Measurements from ENCODE around the gene OPCML.

OPCML gene

DNA sequence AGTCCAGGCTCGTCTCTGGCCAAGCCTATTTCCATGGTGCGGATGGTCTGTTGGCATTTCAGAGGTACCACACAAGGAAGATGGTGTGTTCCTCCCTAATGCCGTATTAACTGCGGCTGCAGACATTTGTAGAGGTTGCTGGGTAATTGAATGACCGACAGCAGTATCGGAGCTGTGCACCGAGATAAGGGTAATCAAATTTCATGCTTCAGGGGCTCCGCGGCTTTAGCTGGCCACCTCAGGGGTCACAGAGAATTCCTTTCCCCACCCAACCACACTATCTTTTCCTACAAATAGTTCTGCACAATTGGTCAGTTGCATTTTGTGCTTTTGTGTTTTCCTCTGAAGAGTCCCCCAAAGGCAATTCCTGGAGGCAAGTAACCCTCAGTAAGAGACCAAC lies 297.4 kb downstream of the OPCML start:
- Histone ChIP-seq H2AK5ac (ENCODE audit: low read depth, low read length) (no peak overlapping the region), H3K27me3 (ENCODE audit: control insufficient read depth in 3 of 3, insufficient read depth in 3 of 3, low read depth in 1 of 3, low read length in 3 of 3) (peaks cover 0 to 21% (median 18%) of the 10 kb centered on the region in 3 experiments), H2BK12ac (ENCODE audit: low read length) (no peak overlapping the region), H2BK120ac (ENCODE audit: low read depth, low read length) (no peak overlapping the region), H4K91ac (ENCODE audit: low read depth, low read length, poor library complexity) (no peak overlapping the region), H3K9ac (ENCODE audit: low read depth, low read length, poor library complexity) (no peak overlapping the region), H2BK5ac (ENCODE audit: low read length) (no peak overlapping the region), H2AFZ (ENCODE audit: low read length) (no peak overlapping the region), H3K14ac (ENCODE audit: low read length) (no peak overlapping the region), H3K79me1 (ENCODE audit: low read depth, low read length) (no peaks in the 10 kb centered on the region), H3K4me2 (ENCODE audit: insufficient read depth, low read length, poor library complexity, severe bottlenecking) (no peak overlapping the region), H3K9me3 (replicated peaks in 1 of 2; ENCODE audit: control insufficient read depth in 2 of 2, insufficient read depth in 1 of 2, low read depth in 1 of 2, low read length in 2 of 2) (peaks cover 3 to 9% of the 10 kb centered on the region in 2 donors), H3K27ac (replicated peaks; ENCODE audit: low read length) (no peak overlapping the region), H4K8ac (ENCODE audit: low read depth, low read length) (no peak overlapping the region), H3K4ac (ENCODE audit: low read length) (no peak overlapping the region), H3K36me3 (replicated peaks in 1 of 2; ENCODE audit: control insufficient read depth in 2 of 2, insufficient read depth in 2 of 2, low read length in 2 of 2) (no peaks in the 10 kb centered on the region), H3K23ac (ENCODE audit: low read depth, low read length, poor library complexity) (no peak overlapping the region), H2BK15ac (ENCODE audit: low read length) (no peak overlapping the region), H3K4me3 (ENCODE audit: low read length in 2 of 2) (no peak overlapping the region), H3K18ac (ENCODE audit: low read length) (no peak overlapping the region), H3K4me1 (ENCODE audit: control insufficient read depth in 2 of 2, insufficient read depth in 1 of 2, low read depth in 1 of 2, low read length in 2 of 2) (peaks cover 3 to 7% of the 10 kb centered on the region in 2 donors)
- no CpG with 5 or more reads among the region's 9 CpGs for WGBS, 2 donors (ENCODE audit: extremely low coverage in 2 of 2, insufficient read length in 2 of 2, insufficient replicate concordance in 1 of 2)
- DNase-seq (ENCODE audit: low spot score), result peak; percentile 21

DNA sequence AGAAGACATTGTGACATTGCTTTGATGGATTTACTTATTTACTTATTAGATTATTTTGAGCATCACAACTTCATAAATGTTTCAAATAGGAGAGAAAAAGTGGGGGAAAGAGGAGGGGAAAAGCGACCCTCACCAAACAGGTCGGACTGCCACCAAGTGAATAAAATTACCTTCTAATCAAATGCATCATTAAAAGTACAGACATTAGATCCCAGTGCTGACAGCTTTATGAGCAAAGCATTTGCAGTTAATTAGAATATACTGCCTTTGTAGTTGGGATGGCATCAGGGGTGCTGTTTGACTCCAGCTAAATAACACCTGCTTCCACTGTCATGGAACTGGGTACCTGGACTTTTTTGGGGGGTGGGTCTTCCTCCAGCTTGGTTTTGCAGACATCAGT lies 299.6 kb downstream of the OPCML start:
- no peak overlapping the region for H4K91ac ChIP-seq (ENCODE audit: low read depth, low read length, poor library complexity)
- no CpG with 5 or more reads among the region's 2 CpGs for WGBS, 2 donors (ENCODE audit: extremely low coverage in 2 of 2, insufficient read length in 2 of 2, insufficient replicate concordance in 1 of 2)
- no peak overlapping the region for H3K27ac ChIP-seq (replicated peaks; ENCODE audit: low read length)

GRCh38 chr11:133230431-133230830 lies 301.9 kb downstream of the OPCML start:
- no peak overlapping the region for H4K8ac ChIP-seq (ENCODE audit: low read depth, low read length)
- no peak overlapping the region for H3K14ac ChIP-seq (ENCODE audit: low read length)
- H3K4me1 ChIP-seq (ENCODE audit: control insufficient read depth in 2 of 2, insufficient read depth in 1 of 2, low read depth in 1 of 2, low read length in 2 of 2), result peaks cover 16% of the 10 kb centered on the region in 2 donors
- no peak overlapping the region for H3K9ac ChIP-seq (ENCODE audit: low read depth, low read length, poor library complexity)
- H2BK5ac ChIP-seq (ENCODE audit: low read length), result no peak overlapping the region
- H4K91ac ChIP-seq (ENCODE audit: low read depth, low read length, poor library complexity), result no peak overlapping the region
- peaks cover 0 to 49% (median 44%) of the 10 kb centered on the region in 3 experiments for H3K27me3 ChIP-seq (ENCODE audit: control insufficient read depth in 3 of 3, insufficient read depth in 3 of 3, low read depth in 1 of 3, low read length in 3 of 3)
- H3K27ac ChIP-seq (replicated peaks; ENCODE audit: low read length), result no peak overlapping the region
- DNase-seq (ENCODE audit: low spot score), result no peak
- H2AK5ac ChIP-seq (ENCODE audit: low read depth, low read length), result no peak overlapping the region
- peaks cover 3 to 9% of the 10 kb centered on the region in 2 donors for H3K9me3 ChIP-seq (replicated peaks in 1 of 2; ENCODE audit: control insufficient read depth in 2 of 2, insufficient read depth in 1 of 2, low read depth in 1 of 2, low read length in 2 of 2)
- H3K79me1 ChIP-seq (ENCODE audit: low read depth, low read length), result no peaks in the 10 kb centered on the region
- H3K36me3 ChIP-seq (replicated peaks in 1 of 2; ENCODE audit: control insufficient read depth in 2 of 2, insufficient read depth in 2 of 2, low read length in 2 of 2), result no peaks in the 10 kb centered on the region
- H2AFZ ChIP-seq (ENCODE audit: low read length), result no peak overlapping the region
- H3K23ac ChIP-seq (ENCODE audit: low read depth, low read length, poor library complexity), result no peak overlapping the region
- no peak overlapping the region for H3K4me3 ChIP-seq (ENCODE audit: low read length in 2 of 2)
- H2BK12ac ChIP-seq (ENCODE audit: low read length), result no peak overlapping the region
- no CpG with 5 or more reads among the region's 5 CpGs for WGBS, 2 donors (ENCODE audit: extremely low coverage in 2 of 2, insufficient read length in 2 of 2, insufficient replicate concordance in 1 of 2)
- no peak overlapping the region for H3K18ac ChIP-seq (ENCODE audit: low read length)
- no peak overlapping the region for H2BK120ac ChIP-seq (ENCODE audit: low read depth, low read length)
- H2BK15ac ChIP-seq (ENCODE audit: low read length), result no peak overlapping the region
- no peak overlapping the region for H3K4me2 ChIP-seq (ENCODE audit: insufficient read depth, low read length, poor library complexity, severe bottlenecking)
- H3K4ac ChIP-seq (ENCODE audit: low read length), result no peak overlapping the region

More for the DNA sequence above, 299.6 kb downstream of the OPCML start:
- Histone ChIP-seq H3K14ac (ENCODE audit: low read length) (no peak overlapping the region), H2BK120ac (ENCODE audit: low read depth, low read length) (no peak overlapping the region), H2AK5ac (ENCODE audit: low read depth, low read length) (no peak overlapping the region), H2BK12ac (ENCODE audit: low read length) (no peak overlapping the region), H2BK5ac (ENCODE audit: low read length) (no peak overlapping the region), H3K18ac (ENCODE audit: low read length) (no peak overlapping the region), H3K36me3 (replicated peaks in 1 of 2; ENCODE audit: control insufficient read depth in 2 of 2, insufficient read depth in 2 of 2, low read length in 2 of 2) (no peaks in the 10 kb centered on the region), H2AFZ (ENCODE audit: low read length) (no peak overlapping the region), H3K9me3 (replicated peaks in 1 of 2; ENCODE audit: control insufficient read depth in 2 of 2, insufficient read depth in 1 of 2, low read depth in 1 of 2, low read length in 2 of 2) (peaks cover 3 to 9% of the 10 kb centered on the region in 2 donors), H3K4me1 (ENCODE audit: control insufficient read depth in 2 of 2, insufficient read depth in 1 of 2, low read depth in 1 of 2, low read length in 2 of 2) (peaks cover 17 to 19% of the 10 kb centered on the region in 2 donors), H3K27me3 (ENCODE audit: control insufficient read depth in 3 of 3, insufficient read depth in 3 of 3, low read depth in 1 of 3, low read length in 3 of 3) (peaks cover 0 to 40% (median 34%) of the 10 kb centered on the region in 3 experiments), H4K8ac (ENCODE audit: low read depth, low read length) (no peak overlapping the region), H3K79me1 (ENCODE audit: low read depth, low read length) (no peaks in the 10 kb centered on the region), H3K9ac (ENCODE audit: low read depth, low read length, poor library complexity) (no peak overlapping the region), H2BK15ac (ENCODE audit: low read length) (no peak overlapping the region), H3K4me2 (ENCODE audit: insufficient read depth, low read length, poor library complexity, severe bottlenecking) (no peak overlapping the region), H3K4me3 (ENCODE audit: low read length in 2 of 2) (no peak overlapping the region), H3K4ac (ENCODE audit: low read length) (no peak overlapping the region), H3K23ac (ENCODE audit: low read depth, low read length, poor library complexity) (no peak overlapping the region)
- no peak for DNase-seq (ENCODE audit: low spot score)

DNA sequence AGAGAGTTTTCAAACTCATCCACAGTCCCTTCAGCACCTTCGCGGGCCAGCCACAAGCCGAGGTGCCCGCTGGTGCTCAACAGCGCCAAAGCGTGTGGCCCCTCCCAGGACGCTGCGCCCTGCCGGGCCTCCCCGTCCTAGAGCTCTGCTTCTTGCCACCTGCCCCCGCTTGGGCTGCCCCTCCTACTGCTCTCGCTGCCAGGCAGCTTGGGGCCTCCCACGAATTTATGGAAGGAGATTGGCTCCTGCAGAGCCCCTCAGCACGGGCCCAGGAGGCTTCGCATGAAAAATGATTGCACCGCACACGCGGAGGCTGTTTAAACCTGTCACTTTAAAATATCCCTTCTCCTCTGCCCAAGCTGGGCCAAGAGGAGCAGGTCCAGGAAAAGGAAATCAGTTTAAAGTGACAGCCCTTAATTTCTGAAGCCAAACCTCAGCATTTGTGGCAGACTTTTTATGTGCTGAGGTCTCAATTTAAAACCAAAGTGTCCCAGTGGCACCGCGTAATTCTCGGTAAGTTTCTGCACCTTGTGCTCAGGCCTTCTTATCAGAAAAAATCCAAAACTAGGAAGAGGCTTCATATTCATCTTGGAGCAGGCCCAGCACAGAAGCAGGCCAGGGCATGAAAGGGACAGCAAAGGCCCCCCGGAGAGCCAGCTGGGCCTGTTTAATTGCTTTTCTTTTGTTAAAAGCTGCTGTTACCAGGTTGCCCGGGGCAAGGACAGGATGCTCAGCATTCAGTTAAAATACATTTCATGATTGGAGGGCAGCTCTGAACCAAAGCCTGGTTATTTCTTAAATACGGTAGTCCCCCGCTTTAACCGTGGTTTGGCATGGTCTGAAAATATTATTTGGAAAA lies 303.6 kb downstream of the OPCML start:
- Histone ChIP-seq H3K79me1 (ENCODE audit: low read depth, low read length) (no peaks in the 10 kb centered on the region), H3K36me3 (replicated peaks in 1 of 2; ENCODE audit: control insufficient read depth in 2 of 2, insufficient read depth in 2 of 2, low read length in 2 of 2) (no peaks in the 10 kb centered on the region), H4K91ac (ENCODE audit: low read depth, low read length, poor library complexity) (no peak overlapping the region)

More for the DNA sequence above, 303.6 kb downstream of the OPCML start:
- Histone ChIP-seq H3K14ac (ENCODE audit: low read length) (no peak overlapping the region), H3K4me3 (ENCODE audit: low read length in 2 of 2) (no peak overlapping the region), H2BK5ac (ENCODE audit: low read length) (no peak overlapping the region), H3K27ac (replicated peaks; ENCODE audit: low read length) (no peak overlapping the region), H2BK15ac (ENCODE audit: low read length) (no peak overlapping the region), H3K4me2 (ENCODE audit: insufficient read depth, low read length, poor library complexity, severe bottlenecking) (peak overlapping the region; percentile 22), H3K27me3 (ENCODE audit: control insufficient read depth in 3 of 3, insufficient read depth in 3 of 3, low read depth in 1 of 3, low read length in 3 of 3) (peaks cover 0 to 52% (median 44%) of the 10 kb centered on the region in 3 experiments), H3K4me1 (ENCODE audit: control insufficient read depth in 2 of 2, insufficient read depth in 1 of 2, low read depth in 1 of 2, low read length in 2 of 2) (peaks cover 14 to 16% of the 10 kb centered on the region in 2 donors), H3K23ac (ENCODE audit: low read depth, low read length, poor library complexity) (no peak overlapping the region), H3K18ac (ENCODE audit: low read length) (peak overlapping the region; percentile 39), H3K9me3 (replicated peaks in 1 of 2; ENCODE audit: control insufficient read depth in 2 of 2, insufficient read depth in 1 of 2, low read depth in 1 of 2, low read length in 2 of 2) (peaks cover 3 to 8% of the 10 kb centered on the region in 2 donors), H2AK5ac (ENCODE audit: low read depth, low read length) (no peak overlapping the region), H2BK120ac (ENCODE audit: low read depth, low read length) (no peak overlapping the region), H2BK12ac (ENCODE audit: low read length) (no peak overlapping the region), H4K8ac (ENCODE audit: low read depth, low read length) (no peak overlapping the region), H3K9ac (ENCODE audit: low read depth, low read length, poor library complexity) (no peak overlapping the region), H3K4ac (ENCODE audit: low read length) (no peak overlapping the region), H2AFZ (ENCODE audit: low read length) (peak overlapping the region; percentile 69)
- WGBS, 2 donors (ENCODE audit: extremely low coverage in 2 of 2, insufficient read length in 2 of 2, insufficient replicate concordance in 1 of 2), result no CpG with 5 or more reads among the region's 26 CpGs
- peak; percentile 56 for DNase-seq (ENCODE audit: low spot score)
